Effector memory CD4-positive, alpha-beta T cell (primary cell): ENCODE measurements around the gene ABCG5.

Experiments used
- DNase-seq, 3 donors: peaks; one replicate each; pipeline ENCODE4 v3.0.0-alpha.2; 2020
- H3K27ac ChIP-seq: 2 replicates; pipeline ENCODE4 v1.7.0; 2013; ENCODE audit warnings: mild to moderate bottlenecking, low read length, moderate library complexity; ENCODE audit not compliant: insufficient read depth, poor library complexity, severe bottlenecking
- H3K27me3 ChIP-seq: replicated peaks from 2 replicates; pipeline ENCODE4 v1.7.0; 2013; ENCODE audit warnings: mild to moderate bottlenecking, low read length; ENCODE audit not compliant: insufficient read depth, control insufficient read depth, poor library complexity, severe bottlenecking
- H3K36me3 ChIP-seq: 2 replicates; pipeline ENCODE4 v1.7.0; 2013; ENCODE audit warnings: mild to moderate bottlenecking, low read length, moderate library complexity; ENCODE audit not compliant: control insufficient read depth, insufficient read depth
- H3K4me1 ChIP-seq: 2 replicates; pipeline ENCODE4 v1.7.0; 2013; ENCODE audit warnings: low read length, mild to moderate bottlenecking; ENCODE audit not compliant: control insufficient read depth, insufficient read depth, poor library complexity, severe bottlenecking
- H3K4me3 ChIP-seq: 2 replicates; pipeline ENCODE4 v1.7.0; 2013; ENCODE audit warnings: low read length, low read depth, mild to moderate bottlenecking; ENCODE audit not compliant: insufficient read depth, poor library complexity, severe bottlenecking
- H3K9me3 ChIP-seq: 2 replicates; pipeline ENCODE4 v1.7.0; 2013; ENCODE audit warnings: mild to moderate bottlenecking, low read length, moderate library complexity; ENCODE audit not compliant: control insufficient read depth

ABCG5 gene

GRCh38 chr2:43845181-43845580 lies 6.5 kb upstream of the ABCG5 start:
- H3K4me3 ChIP-seq = no peak overlapping the region

DNA sequence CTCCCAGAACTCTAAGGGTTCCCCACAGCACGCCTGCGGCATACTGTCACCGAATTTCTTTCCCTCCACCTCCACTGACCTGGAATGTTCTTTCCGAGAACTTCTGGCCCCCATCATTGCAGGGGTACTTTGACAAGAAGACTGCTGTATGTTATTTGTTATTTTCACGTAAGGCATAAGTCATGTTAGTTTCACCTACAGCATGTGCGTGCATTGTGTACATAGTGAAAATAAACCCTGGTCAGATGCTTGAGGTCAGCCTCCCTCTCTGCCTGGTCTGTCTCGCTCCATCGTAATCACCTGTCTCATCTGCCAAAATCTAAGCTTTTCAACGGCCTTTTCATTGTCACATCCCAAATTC lies 4.2 kb upstream of the ABCG5 start:
- Histone ChIP-seq H3K9me3 (no peaks in the 10 kb centered on the region), H3K27me3 (no peaks in the 10 kb centered on the region), H3K36me3 (no peaks in the 10 kb centered on the region), H3K4me1 (no peaks in the 10 kb centered on the region), H3K4me3 (no peak overlapping the region), H3K27ac (no peak overlapping the region)
- DNase-seq = no peak

More at GRCh38 chr2:43845181-43845580, 6.5 kb upstream of the ABCG5 start:
- H3K27me3 ChIP-seq = no peaks in the 10 kb centered on the region
- no peaks in the 10 kb centered on the region for H3K9me3 ChIP-seq
- DNase-seq = no peak
- H3K27ac ChIP-seq = no peak overlapping the region
- H3K4me1 ChIP-seq = no peaks in the 10 kb centered on the region
- H3K36me3 ChIP-seq = no peaks in the 10 kb centered on the region

DNA sequence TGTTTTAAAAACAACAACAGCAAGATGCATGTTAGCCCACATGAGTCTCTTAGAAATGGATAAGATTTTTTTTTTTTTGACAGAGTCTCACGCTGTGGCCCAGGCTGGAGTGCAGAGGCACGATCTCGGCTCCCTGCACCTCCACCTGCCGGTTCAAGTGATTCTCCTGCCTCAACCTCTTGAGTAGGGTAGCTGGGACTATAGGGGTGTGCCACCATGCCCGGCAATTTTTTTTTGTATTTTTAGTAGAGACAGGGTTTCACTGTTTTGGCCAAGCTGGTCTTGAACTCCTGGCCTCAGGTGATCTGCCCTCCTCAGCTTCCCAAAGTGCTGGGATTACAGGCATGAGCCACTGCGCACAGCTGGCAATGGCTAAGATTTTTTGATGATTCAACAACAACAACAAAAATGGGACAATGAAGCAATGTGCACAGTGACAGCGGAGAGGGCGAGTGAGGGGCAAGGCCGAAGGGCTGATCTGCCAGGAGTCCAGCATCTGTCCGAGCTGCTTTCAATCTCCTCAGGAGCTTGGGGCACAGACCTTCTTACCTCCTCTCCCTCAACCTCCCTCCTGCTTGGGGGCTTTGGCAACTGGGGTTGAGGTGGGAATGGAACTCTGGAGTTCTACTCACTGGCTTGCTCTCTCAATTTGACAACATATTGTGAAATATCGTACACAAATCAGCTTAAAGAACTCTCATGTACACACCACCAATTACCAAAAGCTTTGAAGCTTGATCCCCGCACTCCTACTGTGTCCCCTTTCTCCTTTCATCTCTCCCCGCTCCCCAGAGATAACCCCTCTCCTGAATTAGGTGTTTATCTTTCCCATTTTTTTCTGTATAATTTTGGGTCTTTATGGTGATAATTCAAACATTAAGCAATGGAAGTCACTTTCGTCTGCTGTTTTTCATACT lies 3.6 kb upstream of the ABCG5 start:
- no peak for DNase-seq
- Histone ChIP-seq H3K27ac (no peak overlapping the region), H3K4me1 (no peaks in the 10 kb centered on the region), H3K9me3 (no peaks in the 10 kb centered on the region), H3K36me3 (no peaks in the 10 kb centered on the region), H3K4me3 (no peak overlapping the region), H3K27me3 (no peaks in the 10 kb centered on the region)

DNA sequence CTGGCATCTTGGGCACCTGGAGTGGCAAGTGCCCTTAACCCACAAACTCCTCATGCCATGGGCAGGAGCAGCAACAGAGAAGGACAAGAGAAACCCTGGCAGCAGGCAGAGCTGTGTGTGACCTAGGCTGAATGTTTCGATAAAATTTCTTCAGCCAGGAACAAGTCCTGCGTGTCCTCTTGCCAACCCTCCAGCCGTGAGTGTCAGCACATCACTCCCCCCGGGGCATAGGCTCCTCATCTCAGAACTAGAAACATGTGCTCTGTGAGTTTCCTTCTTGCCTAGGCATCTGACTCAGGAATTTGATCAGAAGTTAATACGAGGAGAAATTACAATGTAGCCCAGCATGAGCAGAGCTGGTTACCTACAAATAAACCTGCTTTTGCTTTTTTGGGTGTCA lies 2.3 kb upstream of the ABCG5 start:
- H3K9me3 ChIP-seq = no peaks in the 10 kb centered on the region
- no peaks in the 10 kb centered on the region for H3K4me1 ChIP-seq
- no peak for DNase-seq
- H3K36me3 ChIP-seq = no peaks in the 10 kb centered on the region
- H3K27ac ChIP-seq = no peak overlapping the region
- H3K27me3 ChIP-seq = no peaks in the 10 kb centered on the region
- no peak overlapping the region for H3K4me3 ChIP-seq

DNA sequence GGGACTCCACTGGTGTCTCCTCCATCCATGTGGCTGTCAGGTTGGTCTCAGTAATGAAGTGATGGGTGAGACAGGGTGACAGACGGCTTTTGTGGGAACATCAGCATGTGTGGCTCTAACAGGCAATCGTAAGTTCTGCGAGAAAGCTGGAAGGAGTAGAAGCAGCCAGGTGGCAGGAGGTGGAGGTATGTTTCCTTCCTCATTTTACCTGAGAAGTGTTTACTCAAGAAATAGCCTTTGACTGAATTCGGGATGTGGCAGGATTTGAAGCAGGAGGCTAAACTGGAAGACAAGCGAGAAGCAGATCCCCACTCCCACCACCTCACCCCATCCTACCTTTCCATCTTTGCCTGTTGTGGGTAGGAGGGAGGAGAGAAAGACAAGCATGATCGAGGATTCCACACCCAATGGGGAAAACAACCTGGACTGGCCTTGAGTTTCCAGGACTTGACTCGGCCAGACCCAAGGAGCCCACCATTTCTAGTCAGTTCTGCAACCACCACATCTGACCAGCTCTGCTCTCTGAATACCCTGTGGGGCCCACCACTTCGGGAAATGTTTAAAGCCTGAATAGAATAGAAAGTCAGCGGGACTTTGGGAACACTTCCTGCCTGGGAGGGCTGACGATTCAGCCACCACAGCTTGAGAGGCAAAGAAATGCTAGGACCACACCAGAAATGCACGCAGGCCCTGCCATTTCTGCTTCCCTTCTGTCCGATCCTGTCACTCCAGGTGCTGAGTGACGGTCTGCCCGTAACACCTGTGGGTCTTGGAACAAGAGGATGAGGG lies 1.3 kb upstream of the ABCG5 start:
- no peaks in the 10 kb centered on the region for H3K36me3 ChIP-seq
- DNase-seq = no peak
- H3K9me3 ChIP-seq = no peaks in the 10 kb centered on the region
- no peaks in the 10 kb centered on the region for H3K27me3 ChIP-seq
- H3K4me3 ChIP-seq = no peak overlapping the region
- no peaks in the 10 kb centered on the region for H3K4me1 ChIP-seq
- no peak overlapping the region for H3K27ac ChIP-seq

GRCh38 chr2:43837831-43838559 lies 644 bp downstream of the ABCG5 start:
- DNase-seq = no peak
- peaks cover 3% of the 10 kb centered on the region for H3K27me3 ChIP-seq
- H3K4me1 ChIP-seq = no peaks in the 10 kb centered on the region

GRCh38 chr2:43837033-43837432 lies 1.6 kb downstream of the ABCG5 start:
- Histone ChIP-seq H3K4me1 (no peaks in the 10 kb centered on the region), H3K9me3 (no peaks in the 10 kb centered on the region), H3K4me3 (no peak overlapping the region), H3K27ac (no peak overlapping the region), H3K27me3 (peaks cover 3% of the 10 kb centered on the region), H3K36me3 (no peaks in the 10 kb centered on the region)
- no peak for DNase-seq

More at GRCh38 chr2:43837831-43838559, 644 bp downstream of the ABCG5 start:
- Histone ChIP-seq H3K27ac (no peak overlapping the region), H3K36me3 (no peaks in the 10 kb centered on the region), H3K4me3 (no peak overlapping the region), H3K9me3 (no peaks in the 10 kb centered on the region)

DNA sequence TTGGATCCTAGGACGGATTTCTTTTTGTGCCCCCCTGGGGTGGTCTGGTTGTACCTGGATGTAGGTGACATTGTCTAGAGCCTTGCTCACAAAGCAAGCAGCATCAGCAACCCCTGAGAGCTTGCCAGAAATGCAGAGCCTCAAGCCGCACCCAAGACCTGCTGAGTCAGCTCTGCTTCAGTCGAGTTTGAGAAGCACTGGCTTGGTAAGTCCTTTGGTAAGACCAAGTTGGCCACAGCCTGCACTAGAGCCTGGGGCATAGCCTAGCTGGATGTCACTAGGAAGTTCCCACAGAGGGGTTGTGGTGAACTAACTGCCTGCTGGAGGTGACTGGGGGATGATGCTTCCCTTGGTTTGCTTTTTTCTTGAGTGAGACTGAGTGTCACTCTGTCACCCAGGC lies 6.2 kb downstream of the ABCG5 start:
- H3K9me3 ChIP-seq = no peaks in the 10 kb centered on the region
- H3K27ac ChIP-seq = no peak overlapping the region
- no peak for DNase-seq
- H3K4me1 ChIP-seq = no peaks in the 10 kb centered on the region
- H3K4me3 ChIP-seq = no peak overlapping the region
- peaks cover 3% of the 10 kb centered on the region for H3K27me3 ChIP-seq
- H3K36me3 ChIP-seq = no peaks in the 10 kb centered on the region

DNA sequence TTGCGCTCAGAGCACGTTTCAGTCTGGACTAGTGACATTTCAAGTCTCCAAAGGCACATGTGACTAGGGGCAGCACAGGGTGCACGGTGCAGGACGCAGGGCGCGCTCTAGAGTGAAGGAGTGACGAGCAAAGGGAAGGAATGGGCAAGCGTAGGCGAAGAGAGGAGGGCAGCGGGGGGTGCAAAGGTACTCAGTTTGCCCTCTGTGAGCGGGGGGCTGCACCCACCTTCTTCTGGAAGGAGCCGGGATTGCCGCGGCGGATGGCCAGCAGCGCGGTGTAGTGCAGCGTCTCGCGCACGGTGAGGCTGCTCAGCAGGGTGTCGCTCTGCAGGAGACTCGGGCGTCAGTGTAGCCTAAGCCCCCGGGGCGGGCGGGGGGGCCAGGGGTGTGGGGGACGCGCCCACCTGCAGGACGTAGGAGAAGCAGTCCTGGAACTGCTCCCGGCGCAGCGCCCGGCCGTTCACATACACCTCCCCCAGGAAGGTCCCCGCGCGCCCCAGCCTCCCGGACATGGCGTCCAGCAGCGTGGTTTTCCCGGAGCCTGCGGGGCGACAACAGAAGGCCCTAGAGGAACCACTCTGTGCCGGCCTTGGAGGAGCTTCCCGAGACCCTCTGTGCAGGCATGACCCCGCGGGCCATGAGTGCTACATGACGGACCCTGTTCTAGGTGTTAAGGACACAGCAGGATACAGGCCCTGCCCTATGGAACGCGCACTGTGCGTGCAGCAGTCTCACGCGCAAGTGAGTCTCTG lies 6.9 kb downstream of the ABCG5 start:
- DNase-seq = no peak
- Histone ChIP-seq H3K27ac (no peak overlapping the region), H3K9me3 (no peaks in the 10 kb centered on the region), H3K27me3 (peaks cover 3% of the 10 kb centered on the region), H3K4me1 (no peaks in the 10 kb centered on the region), H3K36me3 (no peaks in the 10 kb centered on the region), H3K4me3 (no peak overlapping the region)
